HG02588 (cell line): ENCODE results near the gene UNC13C.

Experiments
- ATAC-seq: cut with Tn5 transposase; IDR thresholded peaks from one replicate; pipeline ENCODE4 v1.9.1; 2021; ENCODE audit warnings: mild to moderate bottlenecking, moderate library complexity; ENCODE audit not compliant: unreplicated experiment

Gene UNC13C

DNA sequence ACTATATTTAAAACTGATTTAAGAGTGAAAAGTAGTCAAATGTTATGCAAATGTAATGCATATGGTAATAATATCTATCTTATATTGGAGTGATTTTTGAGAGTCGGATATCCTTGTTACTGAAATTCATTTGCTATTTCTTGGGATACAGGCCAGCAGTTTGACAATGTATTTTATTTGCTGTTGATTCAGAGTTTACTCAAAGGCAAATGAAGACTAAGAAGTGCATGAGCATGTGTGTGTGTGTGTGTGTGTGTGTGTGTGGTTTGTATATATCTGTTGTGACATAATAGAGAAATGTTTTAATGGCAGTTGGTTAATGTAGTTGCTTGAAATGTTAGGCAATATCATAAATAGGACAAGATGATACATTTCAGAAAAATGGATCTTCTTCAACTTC lies 39.0 kb downstream of the UNC13C start:
- no peak for ATAC-seq

DNA sequence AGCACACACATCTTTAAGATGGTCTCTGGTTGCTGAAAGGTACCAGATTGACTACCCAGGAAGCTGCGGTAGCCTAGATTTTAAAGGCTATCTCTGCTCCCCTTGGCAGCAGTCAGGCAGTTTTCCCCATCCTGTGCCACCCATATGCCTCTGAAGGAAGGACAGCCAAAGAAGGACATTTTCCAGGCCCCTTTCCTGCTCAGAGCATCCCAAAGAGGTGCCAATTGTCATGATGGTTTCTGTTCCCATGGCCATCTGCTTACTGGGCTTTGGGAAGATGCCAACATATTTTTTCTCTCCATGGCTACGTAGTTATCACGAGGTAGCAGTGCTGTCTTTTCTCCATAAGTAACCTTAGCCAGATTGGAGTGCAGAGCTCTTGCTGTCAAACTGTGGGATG lies 39.7 kb downstream of the UNC13C start:
- no peak for ATAC-seq

DNA sequence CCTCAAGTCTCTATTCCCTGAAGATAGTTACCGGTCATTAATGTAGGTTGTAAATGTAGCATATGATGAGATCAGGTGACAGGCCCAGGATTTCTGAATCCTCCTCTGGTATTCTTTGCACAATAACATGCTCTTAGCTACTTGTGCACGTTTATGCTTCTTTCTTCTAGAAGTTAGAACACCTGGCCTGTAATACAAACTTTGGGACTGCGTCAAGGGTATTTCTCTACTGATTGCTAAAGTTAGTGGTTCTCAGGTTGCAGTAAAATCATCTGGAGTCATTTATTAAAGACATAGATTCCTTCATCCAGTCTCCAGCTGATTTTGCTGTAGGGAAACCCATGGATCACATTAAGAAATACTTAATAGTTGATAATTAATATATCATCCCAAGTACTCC lies 48.0 kb downstream of the UNC13C start:
- ATAC-seq: no peak

DNA sequence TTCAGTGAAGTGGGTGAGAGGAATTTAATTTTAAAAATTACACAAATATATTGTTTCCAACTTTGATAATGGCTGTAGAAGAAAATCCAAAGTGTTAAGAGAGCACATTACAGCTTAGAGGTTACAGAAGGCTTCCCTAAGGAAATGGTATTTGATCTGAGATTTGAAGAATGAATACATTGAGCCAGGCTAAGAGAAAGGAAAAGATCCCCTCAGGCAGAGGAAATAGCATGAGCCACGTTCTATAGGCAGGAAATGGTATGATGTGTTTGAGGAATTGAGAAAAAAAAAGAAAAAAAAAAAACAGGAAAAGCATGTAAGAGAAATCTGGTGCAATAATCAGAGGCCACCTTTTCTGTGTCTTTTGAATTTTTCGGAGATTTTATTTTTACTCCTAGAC lies 48.6 kb downstream of the UNC13C start:
- no peak for ATAC-seq

DNA sequence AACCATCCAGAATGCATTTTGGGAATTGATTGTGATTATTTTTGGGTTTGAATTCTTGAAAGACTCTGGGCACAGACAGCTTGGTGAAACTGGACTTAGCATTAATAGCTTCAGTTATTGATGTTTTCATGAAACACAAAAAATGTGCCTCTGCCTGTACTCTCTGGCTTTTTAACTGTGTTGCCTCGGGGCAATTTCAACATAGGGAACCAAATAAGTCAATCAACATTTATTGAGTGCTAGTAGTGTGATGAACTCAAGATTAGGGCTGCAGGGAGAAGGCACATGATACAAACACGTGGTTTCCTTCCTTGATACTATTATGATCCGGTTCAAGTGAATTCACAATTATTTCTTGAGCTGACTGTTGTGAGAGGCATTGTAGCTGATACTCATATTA lies 50.8 kb downstream of the UNC13C start:
- no peak for ATAC-seq

DNA sequence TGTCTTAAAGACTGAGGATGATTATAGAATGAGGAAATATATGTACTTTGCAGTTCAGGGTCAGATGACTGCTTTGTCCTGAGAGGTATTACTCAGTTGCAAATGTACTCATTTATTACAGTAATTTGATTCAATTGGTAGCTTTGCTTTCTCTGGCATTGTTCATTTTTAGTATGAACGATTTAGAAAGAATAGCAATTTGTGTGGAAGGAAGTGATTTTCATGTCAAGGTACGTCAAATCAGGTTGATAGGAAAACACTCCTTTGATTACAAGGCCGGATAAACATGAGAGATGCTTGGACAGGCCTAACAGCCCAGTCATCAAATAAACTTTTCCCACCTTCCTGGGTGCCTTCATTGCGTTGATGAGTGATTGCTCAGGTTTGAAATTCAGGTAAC lies 53.8 kb downstream of the UNC13C start:
- no peak for ATAC-seq

DNA sequence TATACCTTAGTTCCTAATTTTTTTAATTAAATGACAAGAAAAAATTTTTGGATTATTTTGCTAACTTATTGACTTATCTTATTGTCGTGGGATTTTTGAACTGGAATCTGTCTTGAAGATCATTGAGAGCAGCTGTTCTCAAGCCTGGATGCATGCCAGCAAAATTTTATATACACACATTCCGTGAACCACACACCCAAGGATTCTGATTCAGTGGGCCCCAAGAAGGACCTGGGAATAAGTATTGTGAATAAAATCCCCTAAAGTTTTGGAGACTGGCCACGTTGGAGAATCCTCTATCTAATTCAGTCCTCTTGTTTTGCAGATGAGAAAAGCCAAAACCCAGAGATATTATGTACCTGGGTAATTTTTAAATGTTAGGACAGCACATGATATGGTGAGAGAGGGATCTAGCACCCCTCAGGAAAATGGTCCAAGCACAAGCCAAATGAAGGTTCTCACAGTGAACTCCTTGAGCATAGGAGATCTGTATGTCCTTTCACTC lies 55.2 kb downstream of the UNC13C start:
- no peak for ATAC-seq

DNA sequence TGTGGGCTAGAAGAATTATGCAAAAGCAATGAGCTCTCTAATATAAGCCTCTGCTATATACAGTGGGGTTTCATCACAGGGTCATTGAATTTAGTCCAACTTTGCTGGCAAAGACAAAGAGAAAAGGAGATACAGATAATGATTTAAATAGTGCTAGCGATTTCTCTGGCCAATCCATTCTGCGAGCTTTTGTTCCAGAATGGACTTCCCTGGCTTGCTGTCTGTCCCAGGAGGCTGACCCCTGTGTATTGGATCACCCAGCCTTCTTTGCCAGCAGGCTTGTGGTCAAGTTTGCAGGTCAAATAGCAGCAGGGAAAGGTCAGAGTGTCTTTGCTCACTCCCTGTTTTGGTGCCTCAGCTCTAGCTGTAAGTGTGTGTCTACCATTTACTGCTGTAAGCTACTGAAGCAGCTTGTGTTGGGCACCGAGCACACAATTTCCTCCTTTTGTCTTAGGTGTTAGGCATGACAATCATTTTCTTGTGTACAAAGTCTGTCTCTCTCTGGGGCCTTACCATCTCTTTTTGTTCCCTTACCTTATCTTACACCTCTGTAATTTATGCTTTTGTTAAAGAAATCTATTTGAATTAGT lies 55.7 kb downstream of the UNC13C start:
- ATAC-seq: no peak

DNA sequence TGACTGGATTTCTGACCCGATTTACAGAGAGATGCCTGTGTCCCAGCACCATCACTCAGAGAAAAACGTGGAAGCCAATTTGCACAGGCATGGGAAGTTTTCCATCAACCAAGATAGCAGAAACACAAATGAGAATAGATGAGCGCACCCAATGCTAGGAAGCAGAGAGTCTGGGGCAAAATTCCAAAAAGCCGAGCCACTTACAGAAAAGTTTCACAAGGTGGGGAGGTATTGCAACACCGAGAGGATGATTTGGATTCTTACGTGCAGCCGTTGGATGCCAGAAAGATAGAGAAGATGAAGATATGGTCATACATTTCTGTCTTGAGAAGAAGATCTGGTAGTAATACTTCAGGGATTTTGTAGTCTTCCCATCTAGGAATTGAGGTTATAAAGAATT lies 57.4 kb downstream of the UNC13C start:
- ATAC-seq: no peak

DNA sequence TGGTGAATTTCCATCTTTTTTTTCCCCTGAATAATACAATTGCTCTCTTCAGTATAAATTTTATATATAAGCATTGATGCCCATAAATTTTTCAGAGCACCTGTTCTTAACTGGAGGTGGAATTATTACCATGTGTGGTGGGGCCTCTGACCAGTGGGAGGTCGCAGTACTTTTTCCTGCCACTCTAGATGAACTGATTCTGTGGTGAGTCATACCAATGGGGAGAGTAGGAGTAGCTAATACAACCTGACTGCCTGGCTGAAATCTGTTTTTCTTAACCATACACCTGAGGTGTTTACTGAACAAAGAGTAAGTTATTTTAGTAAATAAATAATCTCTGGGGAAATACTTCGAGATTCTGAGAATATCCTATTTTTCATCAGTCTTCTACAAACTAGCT lies 67.2 kb downstream of the UNC13C start:
- no peak for ATAC-seq

DNA sequence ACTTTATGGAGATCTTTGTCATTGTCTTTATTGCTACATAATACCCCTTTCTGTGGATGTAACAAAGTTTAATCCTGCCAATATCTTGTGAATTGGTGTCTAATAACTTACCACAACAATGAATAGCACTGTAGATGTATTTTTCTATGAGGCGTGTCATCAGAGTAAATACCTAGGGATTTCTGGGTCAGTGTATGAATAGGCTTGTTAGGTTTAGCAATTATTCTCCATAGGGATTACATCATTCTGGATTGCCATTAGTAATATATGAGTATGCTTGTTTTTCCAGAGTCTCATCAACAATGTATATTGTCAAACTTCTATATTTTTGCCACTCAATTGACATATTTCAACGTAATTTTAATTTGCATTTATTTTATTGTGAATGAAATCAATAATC lies 67.9 kb downstream of the UNC13C start:
- ATAC-seq: no peak

DNA sequence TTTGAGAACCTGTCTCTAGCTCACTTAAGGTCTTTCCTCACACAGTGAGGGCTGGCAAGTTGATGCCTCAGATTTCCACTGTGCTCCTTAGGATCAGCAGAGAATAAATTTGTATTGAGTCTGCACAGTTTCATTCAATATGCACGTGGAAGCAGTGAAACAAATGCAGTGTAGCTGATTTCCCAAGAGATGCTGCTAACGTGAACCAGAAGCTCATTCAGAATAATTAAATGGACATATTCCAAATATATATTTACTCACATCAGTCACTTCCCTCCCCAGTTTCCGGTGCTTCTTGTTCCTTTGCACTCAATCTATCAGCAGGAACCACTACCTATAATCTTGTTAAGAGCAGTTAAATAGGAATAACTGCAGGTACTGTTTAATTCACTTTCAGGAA lies 86.1 kb downstream of the UNC13C start:
- ATAC-seq: no peak

DNA sequence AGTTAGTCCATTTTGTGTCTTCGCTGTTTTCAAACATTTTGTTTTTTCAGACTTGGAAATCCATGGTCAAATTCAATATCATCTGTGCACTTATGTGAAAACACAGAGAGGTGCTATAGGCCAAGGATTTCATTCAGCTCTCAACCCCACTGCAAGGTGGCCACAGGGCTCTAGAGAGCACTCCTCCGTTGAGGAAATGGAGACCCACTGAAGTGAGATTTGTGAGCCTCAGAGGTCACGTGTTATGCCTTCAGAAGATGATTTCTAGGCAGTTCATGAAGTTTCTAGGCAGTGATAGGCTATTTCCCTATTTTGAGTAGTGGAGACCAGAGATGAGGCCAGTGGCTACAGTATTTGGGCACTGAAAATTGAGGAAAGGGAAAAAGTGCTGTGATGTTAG lies 88.2 kb downstream of the UNC13C start:
- no peak for ATAC-seq

DNA sequence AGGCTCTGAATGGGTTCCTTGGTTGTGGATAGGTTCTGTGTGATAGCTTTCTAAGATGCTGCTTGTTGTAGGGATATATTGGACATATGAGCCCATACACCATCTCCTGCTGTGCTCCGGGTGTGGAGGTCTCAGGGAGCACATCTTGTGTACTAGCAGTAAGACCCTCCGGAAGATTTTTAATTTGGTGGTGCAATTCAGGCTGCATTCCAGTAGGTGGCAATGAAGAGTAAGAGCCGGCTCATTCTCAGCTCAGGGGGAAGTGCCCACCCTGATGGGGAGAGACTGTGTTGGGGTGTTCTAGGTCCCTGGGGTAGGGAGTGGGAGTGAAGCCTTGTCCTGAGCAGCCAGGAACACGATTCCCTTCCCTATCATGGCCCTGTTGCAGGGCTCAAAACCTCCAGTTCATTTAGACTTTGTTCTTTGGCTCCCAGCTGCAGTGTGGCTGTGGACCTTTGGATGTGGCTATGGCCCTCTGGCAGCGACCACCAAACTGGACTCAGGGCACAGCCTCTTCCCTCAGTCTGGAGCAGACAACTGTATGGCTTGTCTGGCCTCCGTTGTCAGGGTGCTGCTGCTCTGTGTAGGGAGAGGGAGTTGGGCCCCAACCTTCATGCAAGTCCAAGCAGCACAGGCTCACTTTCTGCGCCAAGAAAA lies 104.7 kb downstream of the UNC13C start:
- no peak for ATAC-seq

DNA sequence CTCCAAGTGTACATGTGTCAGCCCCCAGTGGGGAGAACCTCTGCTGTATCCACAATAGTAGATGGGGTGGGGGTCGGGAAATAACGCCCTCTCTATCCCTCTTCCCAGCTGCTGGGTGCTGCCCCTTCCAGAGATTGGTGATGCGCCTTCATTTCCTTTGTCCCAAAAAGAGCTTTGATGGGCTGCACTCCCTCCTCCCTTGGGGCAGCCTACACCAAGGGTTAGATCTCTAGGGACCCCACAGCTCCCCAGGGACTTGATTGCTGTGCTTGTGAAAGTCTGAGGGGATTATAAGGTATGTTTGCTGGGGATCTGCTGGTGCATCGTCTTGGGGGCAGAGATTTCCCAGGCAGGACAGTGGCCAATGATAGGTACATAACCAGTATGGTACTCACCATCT lies 105.3 kb downstream of the UNC13C start:
- no peak for ATAC-seq

DNA sequence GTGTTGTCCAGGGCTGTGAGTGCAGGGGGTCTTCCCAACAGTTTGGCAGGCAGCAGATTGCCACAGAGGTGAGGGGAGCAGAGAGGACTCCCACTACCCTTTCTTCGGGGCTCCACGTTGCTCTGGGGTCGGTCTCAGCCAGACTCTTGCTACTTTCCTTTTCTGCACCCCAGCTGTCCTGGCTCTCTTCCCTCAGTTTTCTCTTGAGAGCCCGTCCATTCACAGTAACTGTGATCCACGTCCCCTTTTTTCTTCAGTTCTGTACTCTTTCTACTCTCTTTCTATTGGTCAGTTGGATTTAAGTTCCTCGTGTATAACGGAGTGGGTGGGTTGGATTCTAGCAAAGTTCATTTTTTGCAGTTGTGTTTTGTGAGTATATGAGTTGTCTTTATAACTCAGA lies 105.8 kb downstream of the UNC13C start:
- ATAC-seq: no peak

DNA sequence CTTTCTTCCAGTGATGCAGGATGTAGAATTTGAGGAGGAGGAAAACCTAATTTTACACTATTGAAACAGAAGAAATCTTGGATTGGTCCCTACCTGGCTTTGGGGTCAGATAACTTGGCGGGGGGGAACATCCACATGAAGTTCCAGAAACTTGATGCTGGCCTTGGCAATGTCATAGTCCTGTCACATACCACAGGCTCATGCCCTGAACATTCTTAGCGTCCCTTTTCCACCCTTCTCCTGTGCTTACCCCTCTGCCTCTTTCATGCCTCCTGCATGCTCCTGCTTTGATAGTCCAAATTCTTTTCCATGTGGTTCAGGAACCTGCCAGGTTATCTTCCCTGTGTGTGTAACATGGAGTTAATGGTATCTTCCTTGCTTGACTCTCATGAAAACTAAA lies 110.6 kb downstream of the UNC13C start:
- no peak for ATAC-seq

DNA sequence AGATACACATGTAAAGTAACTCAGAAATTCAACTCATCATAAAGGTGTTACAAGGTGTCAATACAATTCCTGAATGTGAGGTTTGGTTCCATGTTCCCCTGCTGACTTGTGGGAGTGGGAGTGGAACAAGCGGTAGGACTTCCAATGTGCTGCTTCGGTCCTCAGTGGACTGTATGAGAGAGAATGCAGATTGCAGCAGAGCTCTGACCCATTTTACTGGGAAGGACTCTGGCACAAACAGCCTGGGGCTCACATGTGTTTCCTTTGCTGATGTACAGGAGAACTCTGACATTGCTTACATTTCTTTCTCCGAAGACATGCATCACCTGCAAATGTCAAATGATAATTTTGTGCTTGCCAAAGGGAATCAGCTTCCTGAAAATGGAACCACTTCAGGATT lies 111.5 kb downstream of the UNC13C start:
- no peak for ATAC-seq

DNA sequence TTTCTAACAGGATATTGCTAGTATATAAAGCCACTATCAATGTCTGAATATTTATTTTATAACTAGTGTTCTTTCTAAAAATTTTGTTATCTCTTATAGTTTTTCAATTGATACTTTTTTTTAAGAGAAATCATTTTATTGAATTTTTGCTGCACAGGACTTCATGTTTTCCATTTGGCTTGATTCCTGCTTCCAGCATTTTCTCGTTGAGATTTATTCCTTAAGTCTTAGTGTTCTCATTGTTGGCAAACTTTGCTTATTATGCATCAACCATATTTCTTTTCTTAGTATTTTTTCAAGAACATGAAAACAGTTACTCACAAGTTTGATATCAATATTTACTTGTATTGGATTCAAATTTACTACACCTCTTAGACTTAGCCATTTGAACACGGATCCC lies 113.4 kb downstream of the UNC13C start:
- ATAC-seq: no peak

DNA sequence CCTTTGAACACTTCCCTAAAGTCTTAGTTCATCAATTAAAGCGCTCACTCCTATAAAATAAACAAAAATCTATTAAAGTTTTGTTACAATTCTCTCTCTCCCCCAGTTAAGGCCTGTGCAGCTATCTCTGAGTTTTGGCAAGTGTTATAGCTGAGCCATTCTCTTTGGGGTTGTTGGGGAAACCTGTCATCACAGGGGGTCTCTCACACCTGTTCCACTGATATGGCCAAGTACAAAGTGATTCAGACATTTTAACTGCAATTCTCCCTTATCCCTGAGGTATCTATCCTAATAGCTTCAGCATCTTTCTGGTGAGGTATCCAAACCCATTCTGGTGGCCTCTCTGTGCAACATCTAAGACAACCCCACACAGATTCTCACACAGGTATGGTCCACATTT lies 116.4 kb downstream of the UNC13C start:
- ATAC-seq: no peak

DNA sequence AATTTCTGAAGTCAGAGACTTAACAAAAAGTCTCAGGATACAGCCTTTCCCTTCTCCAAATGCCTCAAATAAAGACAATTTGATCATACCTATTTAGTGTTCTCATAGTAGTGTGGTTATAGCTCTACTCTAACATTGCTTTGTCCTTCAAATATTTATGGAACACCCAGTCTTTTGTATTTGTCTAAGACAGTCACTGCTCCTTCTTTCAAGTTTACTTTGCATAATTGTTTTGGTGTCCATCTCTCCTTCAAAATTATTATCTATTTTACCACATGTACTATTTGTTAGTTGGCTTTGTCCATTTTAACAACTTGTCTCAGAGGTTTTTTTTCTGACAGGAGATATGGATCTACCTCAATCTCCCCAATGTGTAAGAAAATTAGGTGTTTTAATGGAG lies 118.8 kb downstream of the UNC13C start:
- ATAC-seq: no peak

DNA sequence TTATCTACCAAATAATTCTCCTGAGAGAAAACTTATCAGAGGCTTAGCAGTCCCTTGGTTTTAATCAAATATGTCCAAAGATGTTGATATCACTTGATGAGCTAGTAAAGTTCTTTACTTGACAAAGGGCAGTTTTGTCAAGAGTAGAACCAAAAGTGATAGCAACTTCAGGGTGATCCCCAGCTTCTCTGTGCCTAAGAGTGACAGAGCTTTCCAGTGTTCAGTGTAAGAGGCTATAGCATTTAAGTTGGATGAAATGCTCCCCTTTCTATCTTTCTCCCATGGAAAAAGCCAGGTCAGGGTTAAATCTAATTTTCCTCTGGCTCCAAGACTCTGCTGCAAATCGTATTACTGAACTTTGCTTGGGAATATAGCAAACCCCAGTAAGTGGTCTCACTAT lies 120.8 kb downstream of the UNC13C start:
- ATAC-seq: no peak

DNA sequence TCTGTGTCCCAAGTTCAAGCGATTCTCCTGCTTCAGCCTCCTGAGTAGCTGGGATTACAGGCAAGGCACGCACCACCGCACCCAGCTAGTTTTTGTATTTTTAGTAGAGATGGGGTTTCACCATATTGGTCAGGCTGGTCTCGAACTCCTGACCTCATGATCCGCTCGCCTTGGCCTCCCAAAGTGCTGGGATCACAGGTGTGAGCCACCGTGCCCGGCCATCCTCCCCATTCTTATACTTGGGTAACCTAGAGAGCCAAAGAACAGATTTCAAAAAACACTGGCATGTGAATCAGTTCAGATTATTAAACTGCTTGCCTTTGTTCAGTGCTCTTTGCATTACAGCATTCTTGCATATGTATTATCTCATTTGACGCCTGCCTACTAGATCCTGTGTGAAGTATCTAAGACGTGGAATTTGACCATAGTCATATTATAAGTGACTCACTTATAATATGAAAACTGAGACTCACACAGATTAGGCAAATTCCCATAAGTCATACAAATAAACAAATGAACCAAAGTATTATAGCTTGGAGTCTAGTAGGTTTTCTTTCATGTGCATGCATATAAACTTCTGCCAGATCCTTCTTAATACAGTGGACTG lies 123.5 kb downstream of the UNC13C start:
- ATAC-seq: no peak
